ENCODE data around the gene ALDH18A1.
"Not testable (repeated sequence)": the region's sequence is repeated elsewhere in the genome, so short reads cannot be mapped to it uniquely, and the experiment has no call there.

ALDH18A1 gene

DNA sequence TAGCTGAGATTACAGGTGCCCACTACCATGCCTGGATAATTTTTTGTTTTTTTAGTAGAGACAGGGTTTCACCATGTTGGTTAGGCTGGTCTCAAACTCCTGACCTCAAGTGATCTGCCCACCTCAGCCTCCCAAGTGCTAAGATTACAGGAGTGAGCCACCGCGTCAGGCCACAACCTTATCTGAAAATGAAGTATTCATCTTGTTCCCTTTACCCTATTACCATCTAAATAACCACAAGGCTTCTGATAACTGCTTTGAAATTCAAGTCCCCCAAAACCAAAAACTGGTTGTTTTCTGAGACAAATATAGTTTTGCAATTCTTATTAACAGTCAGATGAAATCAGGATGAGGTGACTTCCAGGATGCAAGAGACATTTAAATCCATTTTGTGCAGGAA, 34.8 kb upstream of the ALDH18A1 start:
- FAIRE-seq: no peak
- no peak for DNase-seq (ENCODE audit: insufficient read length, low spot score)
- TF ChIP-seq, protein P1, sequence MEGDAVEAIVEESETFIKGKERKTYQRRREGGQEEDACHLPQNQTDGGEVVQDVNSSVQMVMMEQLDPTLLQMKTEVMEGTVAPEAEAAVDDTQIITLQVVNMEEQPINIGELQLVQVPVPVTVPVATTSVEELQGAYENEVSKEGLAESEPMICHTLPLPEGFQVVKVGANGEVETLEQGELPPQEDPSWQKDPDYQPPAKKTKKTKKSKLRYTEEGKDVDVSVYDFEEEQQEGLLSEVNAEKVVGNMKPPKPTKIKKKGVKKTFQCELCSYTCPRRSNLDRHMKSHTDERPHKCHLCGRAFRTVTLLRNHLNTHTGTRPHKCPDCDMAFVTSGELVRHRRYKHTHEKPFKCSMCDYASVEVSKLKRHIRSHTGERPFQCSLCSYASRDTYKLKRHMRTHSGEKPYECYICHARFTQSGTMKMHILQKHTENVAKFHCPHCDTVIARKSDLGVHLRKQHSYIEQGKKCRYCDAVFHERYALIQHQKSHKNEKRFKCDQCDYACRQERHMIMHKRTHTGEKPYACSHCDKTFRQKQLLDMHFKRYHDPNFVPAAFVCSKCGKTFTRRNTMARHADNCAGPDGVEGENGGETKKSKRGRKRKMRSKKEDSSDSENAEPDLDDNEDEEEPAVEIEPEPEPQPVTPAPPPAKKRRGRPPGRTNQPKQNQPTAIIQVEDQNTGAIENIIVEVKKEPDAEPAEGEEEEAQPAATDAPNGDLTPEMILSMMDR (IDR thresholded peaks at IDR 0.05; ENCODE audit: insufficient read depth, missing control alignments): no peak

DNA sequence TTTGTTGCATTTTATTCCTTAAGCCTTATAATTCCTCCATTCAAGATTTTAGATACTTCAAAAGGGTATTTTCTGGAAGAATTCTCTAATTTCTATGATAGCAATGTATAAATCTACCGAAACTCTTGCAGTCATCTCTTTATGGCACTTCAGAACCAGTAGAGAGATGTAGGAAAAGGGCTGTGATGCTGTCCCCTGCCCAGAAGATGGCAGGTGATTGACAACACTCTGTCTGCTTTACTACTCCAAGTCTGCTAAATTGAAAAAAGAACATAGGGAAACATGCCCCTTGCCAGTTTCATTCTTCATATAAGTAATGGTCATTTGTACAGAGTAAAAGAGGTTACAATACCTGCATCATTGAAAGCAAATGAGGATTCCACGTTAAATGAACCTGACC, 32.1 kb upstream of the ALDH18A1 start:
- TF ChIP-seq, protein P1 (IDR thresholded peaks at IDR 0.05; ENCODE audit: insufficient read depth, missing control alignments): no peak
- no peak for DNase-seq (ENCODE audit: insufficient read length, low spot score)
- no peak for FAIRE-seq

DNA sequence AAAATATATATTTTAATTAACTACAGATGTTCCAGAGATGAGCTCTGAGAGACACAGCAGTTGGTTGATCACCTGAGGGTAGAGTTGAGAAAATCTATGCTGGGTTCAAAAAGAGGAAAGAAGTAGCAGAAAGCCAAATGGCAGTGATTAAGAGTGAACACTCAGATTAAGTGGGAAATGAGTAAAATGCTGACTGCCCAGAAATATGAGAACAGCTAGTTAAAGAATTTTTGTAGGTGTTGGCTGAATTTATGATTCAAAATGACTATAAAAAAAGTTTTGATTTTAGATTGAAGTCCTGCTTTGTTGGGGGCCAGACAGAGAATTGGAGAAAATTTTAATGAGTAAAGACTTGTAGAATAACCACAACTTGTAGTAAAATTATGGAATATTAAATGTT, 27.5 kb upstream of the ALDH18A1 start:
- FAIRE-seq (no peak), DNase-seq (ENCODE audit: insufficient read length, low spot score) (no peak)
- TF ChIP-seq, protein P1 (IDR thresholded peaks at IDR 0.05; ENCODE audit: insufficient read depth, missing control alignments): no peak

DNA sequence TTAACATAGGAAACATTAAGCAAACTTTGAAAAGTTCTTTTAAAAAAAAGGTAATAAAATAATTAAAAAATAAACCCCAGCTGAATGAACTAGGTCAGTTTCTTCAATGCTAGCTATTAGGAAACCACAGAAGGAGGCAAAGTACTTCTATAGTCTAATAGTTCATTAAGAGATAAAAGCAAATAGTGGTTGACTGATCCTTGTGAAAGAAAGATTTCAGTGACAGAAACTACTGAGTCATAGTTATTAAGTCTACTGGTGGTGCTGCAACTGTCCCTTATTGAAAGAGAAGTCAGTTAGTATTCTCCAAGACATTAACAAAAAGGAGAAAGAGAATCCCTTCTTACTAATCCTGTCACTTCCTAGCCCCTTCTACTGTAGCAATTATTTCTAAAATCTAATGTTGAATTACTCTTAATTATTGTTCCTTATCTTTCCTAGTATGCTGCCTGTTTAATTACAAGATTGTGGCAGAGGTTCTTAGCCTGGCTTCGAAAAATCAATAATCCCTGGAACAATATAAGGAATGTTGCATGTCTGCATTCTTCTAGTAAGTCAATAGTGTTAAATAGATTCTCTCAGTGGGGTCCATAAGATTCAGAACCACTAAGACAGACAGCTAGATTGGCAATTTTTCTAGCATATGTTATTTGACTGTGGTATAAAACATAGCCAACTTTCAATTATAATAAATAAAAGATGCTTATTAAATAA, 19.0 kb upstream of the ALDH18A1 start:
- TF ChIP-seq, protein P1 (IDR thresholded peaks at IDR 0.05; ENCODE audit: insufficient read depth, missing control alignments): no peak
- FAIRE-seq (no peak), DNase-seq (ENCODE audit: insufficient read length, low spot score) (no peak)

DNA sequence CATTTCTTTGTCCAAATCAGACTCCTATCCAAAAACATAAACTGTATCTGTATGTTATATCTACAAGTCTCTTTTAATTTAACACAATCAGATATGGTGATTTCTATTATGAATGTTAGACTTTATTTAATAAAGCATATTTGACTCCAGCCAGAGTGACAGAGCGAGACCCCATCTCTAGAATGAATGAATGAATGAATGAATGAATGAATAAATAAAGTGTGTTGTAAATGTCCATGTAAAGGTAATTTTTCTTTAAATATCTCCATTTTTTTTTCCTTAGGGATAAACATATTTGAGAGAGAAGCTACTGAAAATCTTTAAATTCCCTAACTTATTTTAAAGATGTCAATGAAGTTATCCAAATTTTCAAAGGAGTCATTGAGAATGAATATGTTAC, 18.1 kb upstream of the ALDH18A1 start:
- DNase-seq (ENCODE audit: insufficient read length, low spot score): no peak
- TF ChIP-seq, protein P1 (IDR thresholded peaks at IDR 0.05; ENCODE audit: insufficient read depth, missing control alignments): no peak

DNA sequence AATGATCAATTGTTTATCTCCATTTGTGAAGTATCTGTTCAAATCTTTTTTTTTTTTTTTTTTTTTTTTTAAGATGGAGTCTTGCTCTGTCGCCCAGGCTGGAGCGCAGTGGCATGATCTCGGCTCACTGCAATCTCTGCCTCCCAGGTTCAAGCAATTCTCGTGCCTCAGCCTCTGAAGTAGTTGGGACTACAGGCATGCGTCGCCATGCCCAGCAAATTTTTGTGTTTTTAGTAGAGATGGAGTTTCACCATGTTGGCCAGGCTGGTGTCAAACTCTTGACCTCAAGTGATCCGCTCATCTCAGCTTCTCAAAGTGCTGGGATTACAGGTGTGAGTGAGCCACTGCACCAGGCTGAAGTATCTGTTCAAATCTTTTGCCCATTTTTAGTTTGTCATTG, 16.1 kb upstream of the ALDH18A1 start:
- not testable (repeated sequence) for DNase-seq (ENCODE audit: insufficient read length, low spot score); FAIRE-seq

More for the DNA sequence above, 18.1 kb upstream of the ALDH18A1 start:
- FAIRE-seq: no peak

DNA sequence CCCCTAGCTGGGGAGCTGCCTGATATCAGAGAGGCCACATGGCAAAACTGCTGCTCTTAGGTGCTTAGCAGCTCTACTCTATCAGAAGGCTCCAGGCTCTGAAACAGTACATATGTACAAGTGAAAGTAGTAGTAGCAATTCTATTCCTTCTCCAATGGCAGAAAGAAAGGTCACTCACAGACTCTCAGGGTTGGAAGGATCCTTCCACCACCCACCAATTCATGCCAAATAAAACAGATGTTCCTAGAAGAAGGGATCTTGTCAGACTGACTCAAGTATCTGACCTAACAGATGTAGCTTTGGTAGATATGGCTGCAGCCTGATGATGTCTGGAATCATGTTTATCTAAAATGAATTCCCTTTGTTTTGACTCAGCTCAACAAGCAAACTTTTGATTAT, 8.0 kb upstream of the ALDH18A1 start:
- TF ChIP-seq, protein P1 (IDR thresholded peaks at IDR 0.05; ENCODE audit: insufficient read depth, missing control alignments): no peak
- no peak for DNase-seq (ENCODE audit: insufficient read length, low spot score)
- FAIRE-seq: no peak

Measured in D721Med (cell line).